HepG2 (cell line): ENCODE data around the gene AIP. TPM values are rescaled to one million over a fixed set of nuclear protein-coding genes. Genes with fewer than 3 reads are reported as not detected.

Experiments used
- BRF2 ChIP-seq: sonication (generic); formaldehyde crosslinking; IDR thresholded peaks from 2 replicates; pipeline ENCODE4 v1.8.1; 2022; ENCODE audit warnings: mild to moderate bottlenecking, missing genetic modification reagents
- EEA1 ChIP-seq: sonication (generic); formaldehyde crosslinking; IDR thresholded peaks from 2 replicates; pipeline ENCODE4 v1.5.1; 2020; ENCODE audit warnings: mild to moderate bottlenecking, missing genetic modification reagents, borderline replicate concordance
- ELF1 ChIP-seq: sonication (generic); formaldehyde crosslinking; IDR thresholded peaks from 2 replicates; pipeline ENCODE4 v1.4.0; 2020; ENCODE audit warnings: missing genetic modification reagents
- HES4 ChIP-seq: sonication (generic); formaldehyde crosslinking; IDR thresholded peaks from 2 replicates; pipeline ENCODE4 v1.9.0; 2021; ENCODE audit warnings: mild to moderate bottlenecking, missing genetic modification reagents, borderline replicate concordance
- LRRFIP1 ChIP-seq: sonication (generic); formaldehyde crosslinking; conservative IDR thresholded peaks from 2 replicates; pipeline ENCODE4 v1.4.0; 2020; ENCODE audit warnings: missing genetic modification reagents
- NCOA1 ChIP-seq: sonication (generic); formaldehyde crosslinking; IDR thresholded peaks from 2 replicates; pipeline ENCODE4 v1.9.0; 2021; ENCODE audit warnings: missing genetic modification reagents
- PAX8 ChIP-seq: sonication (generic); formaldehyde crosslinking; IDR thresholded peaks from 2 replicates; pipeline ENCODE4 v1.8.0; 2022; ENCODE audit warnings: mild to moderate bottlenecking, missing genetic modification reagents, borderline replicate concordance
- PCBP1 ChIP-seq: fragments of 200-400 bp; formaldehyde crosslinking; IDR thresholded peaks from 2 replicates; pipeline ENCODE4 v1.6.1; 2017; ENCODE audit warnings: mild to moderate bottlenecking, low read depth, low read length, borderline replicate concordance
- PRMT3 ChIP-seq: sonication (generic); formaldehyde crosslinking; IDR thresholded peaks from 2 replicates; pipeline ENCODE4 v1.8.1; 2022; ENCODE audit warnings: low read depth, mild to moderate bottlenecking, moderate library complexity, missing genetic modification reagents, borderline replicate concordance
- SOX6 ChIP-seq, 2 experiments: fragments of 450-650 bp in 1 of 2; sonication (generic) in 1 of 2; formaldehyde crosslinking in 1 of 2; IDR thresholded peaks; 2 replicates each; pipeline versions ENCODE4 v1.4.0 to v1.6.1; 2017 to 2020; ENCODE audit warnings: antibody characterized with exemption in 1 of 2, mild to moderate bottlenecking in 1 of 2, missing genetic modification reagents in 1 of 2
- SP4 ChIP-seq: sonication (generic); formaldehyde crosslinking; IDR thresholded peaks from 2 replicates; pipeline ENCODE4 v1.8.1; 2023; ENCODE audit warnings: mild to moderate bottlenecking, missing genetic modification reagents
- YY1 ChIP-seq: IDR thresholded peaks from 2 replicates; pipeline ENCODE4 v1.6.1; 2011; ENCODE audit warnings: low read length, low read depth, moderate library complexity, mild to moderate bottlenecking; ENCODE audit not compliant: insufficient read depth, insufficient replicate concordance
- ZNF142 ChIP-seq: sonication (generic); formaldehyde crosslinking; IDR thresholded peaks from 2 replicates; pipeline ENCODE4 v1.4.0; 2020; ENCODE audit warnings: missing genetic modification reagents
- ZNF235 ChIP-seq: sonication (generic); formaldehyde crosslinking; IDR thresholded peaks from 2 replicates; pipeline ENCODE4 v1.8.1; 2023; ENCODE audit warnings: mild to moderate bottlenecking, missing genetic modification reagents, borderline replicate concordance
- ZNF510 ChIP-seq: sonication (generic); formaldehyde crosslinking; IDR thresholded peaks from 2 replicates; pipeline ENCODE4 v1.4.0; 2020; ENCODE audit warnings: low read depth, mild to moderate bottlenecking, missing genetic modification reagents
- ZNF580 ChIP-seq: IDR thresholded peaks from 2 replicates; pipeline ENCODE4 v1.6.1; 2016; ENCODE audit warnings: low read depth, borderline replicate concordance
- ZUFSP ChIP-seq: sonication (generic); formaldehyde crosslinking; IDR thresholded peaks from 2 replicates; pipeline ENCODE4 v1.9.0; 2021; ENCODE audit warnings: missing genetic modification reagents, mild to moderate bottlenecking, borderline replicate concordance
- polyA plus RNA-seq, 8 experiments: library from polyadenylated mRNA; depleted of rRNA in 3 of 8; stranded (reverse) in 7 of 8; unstranded in 1 of 8; fragments of >200 nt; fragmentation: Illumina TruSeq in 4 of 8; extraction: Trizol in 4 of 8; gene quantifications; 2 replicates each; pipeline versions ENCODE4 v1.2.1 to v1.2.3, GENCODE V29; 2011 to 2016; ENCODE audit warnings: low read depth in 4 of 8, missing spikeins in 1 of 8, mixed read lengths in 1 of 8; ENCODE audit not compliant: insufficient read depth in 1 of 8
- total RNA-seq, 5 experiments: library from RNA; depleted of rRNA; stranded (reverse); fragments of >200 nt; fragmentation: Illumina TruSeq; extraction: Trizol; gene quantifications; 2 replicates each; pipeline ENCODE4 v1.2.3, GENCODE V29; 2016; ENCODE audit warnings: low read depth in 1 of 5

Gene AIP
- total and polyA plus RNA-seq, 2 of the 13 experiments (the other 11 are each of a cell fraction or from before 2014, with no cell fraction given), result 51.8 to 110 TPM

GRCh38 chr11:67507864-67508485, 25.1 kb downstream of the AIP start, which contains the start of gene CDK2AP2 (continued):
- TF ChIP-seq ZNF142 (CRISPR knock-in tag), result no peak; the same call in 1 of the 2 replicates
- no peak for TF ChIP-seq ZNF510 (CRISPR knock-in tag)
- no peak for TF ChIP-seq SOX6 (IDR thresholded peaks at IDR 0.05)
- TF ChIP-seq SOX6 (CRISPR knock-in tag; IDR thresholded peaks at IDR 0.05), result peak; percentile 24
- TF ChIP-seq YY1, result no peak
- TF ChIP-seq PCBP1, result 0 out of 2 replicates have a peak, but pooled peaks have one; percentile 1
- no peak for TF ChIP-seq PAX8 (CRISPR knock-in tag)
- no peak for TF ChIP-seq PRMT3
- no peak for TF ChIP-seq ZUFSP
- no peak for TF ChIP-seq NCOA1
- no peak for TF ChIP-seq ZNF580 (CRISPR knock-in tag)
- no peak for TF ChIP-seq ZNF235 (CRISPR knock-in tag)
- TF ChIP-seq SP4 (CRISPR knock-in tag), result peak; percentile 70; the same call in 1 of the 2 replicates
- no peak for TF ChIP-seq BRF2 (CRISPR knock-in tag)
- no peak for TF ChIP-seq EEA1
- peak; percentile 63; the same call in 1 of the 2 replicates for TF ChIP-seq HES4
- peak; percentile 81 for TF ChIP-seq ELF1 (CRISPR knock-in tag)
- no peak for TF ChIP-seq LRRFIP1 (CRISPR knock-in tag)
